Subcutaneous adipose tissue (tissue), 4 donors: Measurements from ENCODE around the gene GPC6. TPM values are rescaled to one million over a fixed set of nuclear protein-coding genes. Genes with fewer than 3 reads are reported as not detected.

Source experiments
- CTCF ChIP-seq: fragments of 450-650 bp; IDR thresholded peaks from one replicate; pipeline ENCODE4 v1.5.1; 2016; ENCODE audit warnings: low read depth, mild to moderate bottlenecking, control low read depth, antibody characterized with exemption, moderate library complexity
- total RNA-seq, 4 donors: library from RNA; depleted of rRNA; stranded (reverse); fragments of >200 nt; gene quantifications; one replicate each; pipeline ENCODE4 v1.1.0, GENCODE V29; 2016

The GPC6 gene
- total RNA-seq, 4 donors from 2014 or later, result 16.2 to 30.6 (median 26.9) TPM

- TF ChIP-seq CTCF, result no peak
Measured at GRCh38 chr13:93550236-93550635, 323.6 kb downstream of the GPC6 start.

- no peak for TF ChIP-seq CTCF
Measured at GRCh38 chr13:93552596-93552995, 326.0 kb downstream of the GPC6 start.

- no peak for TF ChIP-seq CTCF
Measured at GRCh38 chr13:93554514-93554913, 327.9 kb downstream of the GPC6 start.

- TF ChIP-seq CTCF, result no peak
Measured at GRCh38 chr13:93558637-93559036, 332.0 kb downstream of the GPC6 start.

GRCh38 chr13:93559718-93560117 is 333.1 kb downstream of the GPC6 start:
- no peak for TF ChIP-seq CTCF

GRCh38 chr13:93561576-93562225 is 335.1 kb downstream of the GPC6 start:
- no peak for TF ChIP-seq CTCF

- TF ChIP-seq CTCF, result no peak
Measured at GRCh38 chr13:93562676-93563075, 336.1 kb downstream of the GPC6 start.
